ENCODE data around the gene PDE4D.
"Not testable (repeated sequence)": the region's sequence is repeated elsewhere in the genome, so short reads cannot be mapped to it uniquely, and the experiment has no call there.

The PDE4D gene

GRCh38 chr5:58963821-58964220 is 929.7 kb downstream of the PDE4D start:
- Mint-ChIP-seq H3K4me3 (no peak overlapping the region), H3K27ac (no peak overlapping the region), H3K9me3 (no peaks in the 10 kb centered on the region), H3K4me1 (peaks cover 22% of the 10 kb centered on the region), H3K36me3 (peaks cover 29% of the 10 kb centered on the region)
- ATAC-seq (no peak), DNase-seq (ENCODE audit: low spot score in 2 of 2) (no peak)

DNA sequence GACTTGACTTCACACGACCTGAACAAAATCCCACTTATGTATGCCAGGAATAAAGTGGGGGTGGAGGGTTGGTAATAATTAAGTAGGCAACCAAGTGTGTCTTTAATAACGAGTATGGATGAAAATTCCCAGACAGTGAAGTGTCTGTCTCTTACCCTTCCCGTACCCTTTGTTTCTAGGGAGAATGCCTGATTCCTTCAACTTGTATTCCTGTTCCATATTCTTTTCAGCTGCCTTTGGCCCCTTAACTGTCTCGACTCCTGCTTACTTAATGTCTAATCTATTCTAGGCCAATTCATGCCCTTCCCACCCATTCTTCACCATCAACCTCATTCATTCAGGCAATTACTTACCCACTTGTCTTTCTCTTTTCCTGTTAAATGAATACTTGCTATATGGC is 930.2 kb downstream of the PDE4D start:
- Mint-ChIP-seq H3K36me3 (peaks cover 25% of the 10 kb centered on the region), H3K4me1 (peaks cover 20% of the 10 kb centered on the region), H3K4me3 (no peak overlapping the region), H3K27ac (no peak overlapping the region), H3K9me3 (no peaks in the 10 kb centered on the region)
- no peak for DNase-seq (ENCODE audit: low spot score in 2 of 2)
- no peak for ATAC-seq

- Mint-ChIP-seq H3K27ac (no peak overlapping the region), H3K9me3 (no peaks in the 10 kb centered on the region), H3K4me1 (peaks cover 4% of the 10 kb centered on the region), H3K4me3 (no peak overlapping the region), H3K36me3 (peaks cover 13% of the 10 kb centered on the region)
- peak; percentile 42 for ATAC-seq
- no peak for DNase-seq (ENCODE audit: low spot score in 2 of 2)
Measured at GRCh38 chr5:58961631-58962280, 931.8 kb downstream of the PDE4D start.

GRCh38 chr5:58958701-58959100 is 934.8 kb downstream of the PDE4D start:
- H3K36me3 Mint-ChIP-seq, result no peaks in the 10 kb centered on the region
- no peak overlapping the region for H3K4me3 Mint-ChIP-seq
- H3K4me1 Mint-ChIP-seq, result no peaks in the 10 kb centered on the region
- H3K9me3 Mint-ChIP-seq, result no peaks in the 10 kb centered on the region
- ATAC-seq (no peak), DNase-seq (ENCODE audit: low spot score in 2 of 2) (no peak)
- H3K27ac Mint-ChIP-seq, result no peak overlapping the region

DNA sequence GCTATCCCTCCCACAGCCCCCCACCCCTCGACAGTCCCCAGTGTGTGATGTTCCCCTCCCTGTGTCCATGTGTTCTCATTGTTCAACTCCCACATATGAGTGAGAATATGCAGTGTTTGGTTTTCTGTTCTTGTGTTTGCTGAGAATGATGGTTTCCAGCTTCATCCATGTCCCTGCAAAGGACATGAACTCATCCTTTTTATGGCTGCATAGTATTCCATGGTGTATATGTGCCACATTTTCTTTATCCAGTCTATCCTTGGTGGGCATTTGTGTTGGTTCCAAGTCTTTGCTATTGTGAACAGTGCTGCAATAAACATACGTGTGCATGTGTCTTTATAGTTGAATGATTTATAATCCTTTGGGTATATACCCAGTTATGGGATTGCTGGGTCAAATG is 940.3 kb downstream of the PDE4D start:
- not testable (repeated sequence) for ATAC-seq; H3K36me3 Mint-ChIP-seq; H3K4me3 Mint-ChIP-seq; H3K27ac Mint-ChIP-seq; H3K9me3 Mint-ChIP-seq; H3K4me1 Mint-ChIP-seq; DNase-seq (ENCODE audit: low spot score in 2 of 2)

GRCh38 chr5:58950224-58950623 is 943.3 kb downstream of the PDE4D start:
- H3K9me3 Mint-ChIP-seq, result peaks cover 4% of the 10 kb centered on the region

GRCh38 chr5:58946230-58946629 is 947.3 kb downstream of the PDE4D start:
- no peak overlapping the region for H3K4me3 Mint-ChIP-seq
- no peaks in the 10 kb centered on the region for H3K4me1 Mint-ChIP-seq
- H3K9me3 Mint-ChIP-seq, result no peaks in the 10 kb centered on the region

More at GRCh38 chr5:58950224-58950623, 943.3 kb downstream of the PDE4D start:
- no peak for ATAC-seq
- Mint-ChIP-seq H3K36me3 (no peaks in the 10 kb centered on the region), H3K4me3 (no peak overlapping the region), H3K4me1 (no peaks in the 10 kb centered on the region), H3K27ac (no peak overlapping the region)
- no peak for DNase-seq (ENCODE audit: low spot score in 2 of 2)

DNA sequence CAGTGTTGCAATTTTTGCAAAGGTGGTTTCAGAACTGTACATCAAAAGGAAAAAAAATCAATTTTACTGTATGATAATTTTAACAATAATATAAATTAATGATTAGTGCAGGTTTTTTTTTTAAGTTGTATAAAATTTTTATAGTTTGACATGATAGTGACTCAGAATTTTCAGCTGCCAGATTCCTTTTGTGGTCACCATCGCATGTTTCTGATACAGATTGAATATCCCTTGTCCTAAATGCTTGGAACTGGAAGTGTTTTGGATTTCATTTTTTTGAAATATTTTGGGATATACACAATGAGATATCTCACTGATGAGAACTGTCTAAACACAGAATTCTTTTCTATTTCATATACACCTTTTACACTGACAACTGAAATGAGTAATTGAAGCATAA is 949.3 kb downstream of the PDE4D start:
- H3K9me3 Mint-ChIP-seq, result no peaks in the 10 kb centered on the region
- H3K36me3 Mint-ChIP-seq, result no peaks in the 10 kb centered on the region
- peaks cover 5% of the 10 kb centered on the region for H3K4me1 Mint-ChIP-seq
- no peak for ATAC-seq
- DNase-seq (ENCODE audit: low spot score in 2 of 2), result no peak
- H3K27ac Mint-ChIP-seq, result no peak overlapping the region
- no peak overlapping the region for H3K4me3 Mint-ChIP-seq

More at GRCh38 chr5:58946230-58946629, 947.3 kb downstream of the PDE4D start:
- ATAC-seq (peak; percentile 64), DNase-seq (ENCODE audit: low spot score in 2 of 2) (no peak)
- H3K27ac Mint-ChIP-seq, result no peak overlapping the region
- no peaks in the 10 kb centered on the region for H3K36me3 Mint-ChIP-seq

- H3K4me1 Mint-ChIP-seq, result peaks cover 17% of the 10 kb centered on the region
- no peak overlapping the region for H3K27ac Mint-ChIP-seq
- no peak overlapping the region for H3K4me3 Mint-ChIP-seq
- H3K36me3 Mint-ChIP-seq, result no peaks in the 10 kb centered on the region
- DNase-seq (ENCODE audit: low spot score in 2 of 2) (no peak), ATAC-seq (no peak)
- no peaks in the 10 kb centered on the region for H3K9me3 Mint-ChIP-seq
Measured at GRCh38 chr5:58940446-58940845, 953.1 kb downstream of the PDE4D start.

DNA sequence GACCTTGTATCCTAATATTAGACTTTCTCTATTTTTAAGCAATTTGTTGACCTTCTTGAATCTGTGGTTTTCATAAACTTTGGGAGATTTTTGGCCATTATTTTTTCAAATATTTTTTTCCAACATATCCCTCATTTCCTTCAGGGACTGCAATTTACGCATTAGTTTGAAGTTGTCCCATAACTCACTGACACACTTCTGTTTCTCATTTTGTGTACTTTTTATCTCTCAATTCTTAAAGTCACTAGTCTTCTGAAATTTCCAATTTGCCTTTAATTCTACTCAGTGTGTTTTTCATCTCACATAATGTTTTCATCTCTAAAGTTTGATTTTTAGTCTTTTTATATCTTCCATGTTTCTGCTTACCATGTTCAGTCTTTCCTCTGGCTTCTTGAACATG is 953.9 kb downstream of the PDE4D start:
- ATAC-seq (no peak), DNase-seq (ENCODE audit: low spot score in 2 of 2) (no peak)
- H3K9me3 Mint-ChIP-seq, result no peaks in the 10 kb centered on the region
- H3K27ac Mint-ChIP-seq, result no peak overlapping the region
- H3K4me3 Mint-ChIP-seq, result no peak overlapping the region
- H3K4me1 Mint-ChIP-seq, result peaks cover 23% of the 10 kb centered on the region
- H3K36me3 Mint-ChIP-seq, result no peaks in the 10 kb centered on the region

DNA sequence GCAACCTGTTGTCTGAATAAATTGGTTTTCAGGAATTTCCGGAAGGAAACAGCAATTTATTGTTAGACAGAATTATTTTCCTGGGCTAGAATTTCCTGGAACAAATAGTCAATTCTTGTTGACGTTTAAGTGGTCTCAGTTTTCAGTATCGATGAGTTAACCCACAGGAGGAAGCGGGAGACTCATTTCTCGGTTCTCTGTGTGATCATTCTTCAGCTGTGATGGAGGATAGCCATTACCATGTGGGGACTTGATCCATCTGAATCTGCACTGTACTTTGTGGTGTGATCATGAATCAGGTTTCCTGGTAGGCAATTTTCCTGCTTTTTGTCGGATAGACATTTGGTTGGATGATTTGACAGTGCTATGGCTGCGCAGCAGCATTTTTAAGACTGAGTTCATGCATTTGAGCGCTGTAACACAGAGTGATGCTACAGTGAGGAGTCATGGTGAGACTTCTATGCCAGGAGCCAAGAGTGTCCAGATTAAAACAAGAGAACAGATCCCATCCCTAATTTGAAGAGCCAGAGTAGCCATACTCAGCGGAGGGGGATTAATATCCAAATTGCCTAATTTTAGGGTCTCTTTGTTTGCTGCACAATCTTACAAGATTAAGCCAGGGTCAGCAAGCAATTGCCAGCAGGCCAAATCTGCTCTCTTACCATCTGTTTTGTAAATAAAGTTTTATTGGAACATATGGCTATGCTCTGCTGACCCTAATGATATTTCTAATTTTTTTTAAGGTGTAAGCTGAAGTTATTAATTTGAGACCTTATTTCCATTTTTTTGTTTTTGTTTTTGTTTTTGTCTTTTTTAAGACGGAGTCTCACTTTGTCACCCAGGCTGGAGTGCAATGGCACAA is 954.7 kb downstream of the PDE4D start:
- no peak for DNase-seq (ENCODE audit: low spot score in 2 of 2)
- peak overlapping the region; percentile 10 for H3K4me3 Mint-ChIP-seq
- H3K4me1 Mint-ChIP-seq, result peaks cover 28% of the 10 kb centered on the region

DNA sequence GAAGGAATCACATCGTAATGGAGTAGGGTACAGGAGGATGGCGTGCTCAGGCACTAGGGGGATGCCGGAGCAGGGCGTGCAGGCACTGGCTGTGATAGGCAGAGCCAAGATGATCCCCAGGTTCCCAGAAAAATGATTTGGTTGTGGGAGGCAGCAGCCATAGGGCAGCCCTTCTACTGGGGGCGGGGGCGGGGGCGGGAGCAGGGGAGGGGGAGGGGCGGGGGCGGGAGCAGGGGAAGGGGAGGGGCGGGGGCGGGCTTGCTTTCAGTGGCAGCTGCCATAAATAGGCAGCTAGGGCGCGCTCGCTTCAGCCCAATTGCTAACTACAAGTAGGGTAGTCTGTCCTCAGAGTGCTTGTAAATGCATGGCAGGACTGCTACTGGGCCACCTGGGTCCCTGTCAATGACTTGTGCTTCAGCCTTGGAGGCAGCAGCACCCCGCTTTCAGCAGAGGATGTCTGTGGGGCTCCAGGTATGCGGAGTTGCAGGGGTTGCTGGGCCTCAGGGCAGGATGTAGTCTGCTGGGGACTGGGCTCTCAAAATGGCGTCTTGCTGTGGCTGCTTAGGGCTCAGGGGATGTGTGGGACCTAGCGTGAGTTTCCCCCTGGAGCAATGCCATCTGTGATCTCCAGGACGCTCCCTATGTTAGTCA is 956.4 kb downstream of the PDE4D start:
- Mint-ChIP-seq H3K4me1 (peaks cover 28% of the 10 kb centered on the region), H3K36me3 (no peaks in the 10 kb centered on the region), H3K27ac (no peak overlapping the region), H3K9me3 (no peaks in the 10 kb centered on the region), H3K4me3 (no peak overlapping the region)
- ATAC-seq (no peak), DNase-seq (ENCODE audit: low spot score in 2 of 2) (no peak)

More for the DNA sequence above, 954.7 kb downstream of the PDE4D start:
- Mint-ChIP-seq H3K9me3 (no peaks in the 10 kb centered on the region), H3K36me3 (no peaks in the 10 kb centered on the region), H3K27ac (no peak overlapping the region)
- ATAC-seq, result peak; percentile 91

- no peaks in the 10 kb centered on the region for H3K36me3 Mint-ChIP-seq
- no peak for ATAC-seq
- peaks cover 26% of the 10 kb centered on the region for H3K4me1 Mint-ChIP-seq
- H3K4me3 Mint-ChIP-seq, result no peak overlapping the region
- no peak overlapping the region for H3K27ac Mint-ChIP-seq
- no peak for DNase-seq (ENCODE audit: low spot score in 2 of 2)
- H3K9me3 Mint-ChIP-seq, result no peaks in the 10 kb centered on the region
Measured at GRCh38 chr5:58934629-58935097, 958.9 kb downstream of the PDE4D start.

DNA sequence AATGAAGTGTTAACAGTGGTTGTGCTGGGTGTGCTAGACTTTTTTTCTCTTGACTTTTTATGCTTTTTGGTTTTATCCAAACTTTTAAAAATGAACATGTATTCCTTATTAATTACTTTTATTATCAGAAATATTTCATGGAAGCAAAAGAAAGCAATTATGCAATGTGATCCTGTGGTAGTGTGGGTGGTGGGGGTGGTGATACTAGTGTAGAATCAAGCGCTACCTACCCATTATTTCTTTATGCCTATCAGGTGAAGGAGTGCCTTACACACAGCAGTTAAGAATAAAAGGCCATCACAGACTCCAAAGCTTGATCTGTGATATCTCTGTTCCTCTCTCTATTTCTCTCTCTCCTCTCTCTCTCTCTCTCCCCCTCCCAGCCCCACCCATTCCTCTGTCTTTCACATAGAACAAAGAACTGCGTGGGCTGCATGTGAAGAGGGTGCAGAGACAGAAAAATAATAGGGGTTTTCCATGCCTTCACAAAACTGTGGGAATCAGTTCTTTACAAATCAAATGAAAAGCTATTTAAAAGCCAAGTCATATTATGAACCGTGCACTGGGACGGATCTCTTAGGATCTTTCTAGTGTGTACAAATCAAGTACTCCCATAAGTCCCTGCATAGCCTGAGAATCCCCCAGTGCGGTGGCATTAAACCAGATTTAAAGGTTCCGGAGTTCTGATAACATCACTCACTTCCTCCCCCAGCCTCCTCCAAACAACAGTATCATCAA is 959.5 kb downstream of the PDE4D start:
- peaks cover 29% of the 10 kb centered on the region for H3K4me1 Mint-ChIP-seq
- H3K9me3 Mint-ChIP-seq, result no peaks in the 10 kb centered on the region
- H3K36me3 Mint-ChIP-seq, result no peaks in the 10 kb centered on the region
- no peak for DNase-seq (ENCODE audit: low spot score in 2 of 2)
- no peak overlapping the region for H3K4me3 Mint-ChIP-seq
- H3K27ac Mint-ChIP-seq, result no peak overlapping the region
- ATAC-seq, result peak; percentile 56

- H3K9me3 Mint-ChIP-seq, result no peaks in the 10 kb centered on the region
- no peak overlapping the region for H3K4me3 Mint-ChIP-seq
- H3K36me3 Mint-ChIP-seq, result no peaks in the 10 kb centered on the region
- peaks cover 23% of the 10 kb centered on the region for H3K4me1 Mint-ChIP-seq
- H3K27ac Mint-ChIP-seq, result no peak overlapping the region
- ATAC-seq, result no peak
- no peak for DNase-seq (ENCODE audit: low spot score in 2 of 2)
Measured at GRCh38 chr5:58932057-58932612, 961.4 kb downstream of the PDE4D start.

All from stimulated activated effector memory CD8-positive, alpha-beta T cell treated with anti-CD3 and anti-CD28 coated beads, Interleukin-12 subunit alpha, Interleukin-12 subunit beta, amount 100 ng/mL, for 72 hours (primary cell).